Jurkat, Clone E6-1 (cell line): ENCODE data around the gene CEBPB.
"Not testable (repeated sequence)": the region's sequence is repeated elsewhere in the genome, so short reads cannot be mapped to it uniquely, and the experiment has no call there.

ENCODE experiments used
- DNase-seq: peaks from one replicate; pipeline ENCODE4 v3.0.0-alpha.2; 2011; ENCODE audit warnings: low read depth, low spot score
- H3K4me3 ChIP-seq: 2 replicates; pipeline ENCODE4 v1.5.1; 2011; ENCODE audit warnings: mild to moderate bottlenecking, low read length, control low read depth, moderate library complexity

The CEBPB gene

GRCh38 chr20:50165684-50166554, 24.7 kb upstream of the CEBPB start:
- no peak for DNase-seq
- no peak overlapping the region for H3K4me3 ChIP-seq

- no peak overlapping the region for H3K4me3 ChIP-seq
- DNase-seq = peak; percentile 62
These were observed 21.3 kb upstream of the CEBPB start for GRCh38 chr20:50169329-50169823.

DNA sequence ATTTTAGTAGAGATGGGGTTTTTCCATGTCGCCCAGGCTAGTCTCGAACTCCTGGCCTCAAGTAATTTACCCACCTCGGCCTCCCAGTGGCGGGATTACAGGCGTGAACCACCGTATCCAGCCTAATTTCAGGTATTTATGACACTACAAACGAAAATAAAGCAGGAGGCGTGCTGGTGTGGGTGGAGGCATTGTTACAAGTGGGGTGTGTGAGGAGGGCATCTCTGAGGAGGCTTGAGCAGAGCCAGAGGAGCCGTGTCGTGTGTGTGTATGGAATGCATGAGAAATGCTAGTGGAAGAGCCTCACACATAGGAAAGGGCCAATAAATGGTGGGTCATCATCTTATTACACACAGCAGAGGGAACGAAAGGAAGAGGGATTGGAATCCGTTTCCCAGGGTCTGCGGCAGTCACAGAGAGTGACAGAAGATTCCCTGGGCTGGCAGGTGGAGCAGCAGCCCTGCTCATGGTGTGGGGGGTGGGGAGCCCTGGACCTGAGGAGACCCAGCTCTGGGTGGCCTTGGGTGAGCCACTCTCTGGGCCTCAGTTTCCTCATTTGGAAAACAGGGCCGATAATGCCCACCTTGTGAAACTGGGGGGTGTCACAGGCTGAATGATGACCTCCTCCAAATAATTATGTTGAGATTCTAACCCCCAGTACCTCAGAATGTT, 19.9 kb upstream of the CEBPB start:
- H3K4me3 ChIP-seq = no peak overlapping the region
- no peak for DNase-seq

- no peak overlapping the region for H3K4me3 ChIP-seq
- DNase-seq = no peak
These were observed 18.1 kb upstream of the CEBPB start for GRCh38 chr20:50172347-50173013.

- H3K4me3 ChIP-seq = no peak overlapping the region
- DNase-seq = no peak
These were observed 16.2 kb upstream of the CEBPB start for GRCh38 chr20:50174456-50174855.

GRCh38 chr20:50175938-50176933, 14.4 kb upstream of the CEBPB start:
- no peak for DNase-seq
- H3K4me3 ChIP-seq = no peak overlapping the region

- DNase-seq, H3K4me3 ChIP-seq: not testable (repeated sequence)
These were observed 12.0 kb upstream of the CEBPB start for GRCh38 chr20:50178672-50179071.

GRCh38 chr20:50181344-50181743, 9.3 kb upstream of the CEBPB start:
- no peak for DNase-seq
- no peak overlapping the region for H3K4me3 ChIP-seq

DNA sequence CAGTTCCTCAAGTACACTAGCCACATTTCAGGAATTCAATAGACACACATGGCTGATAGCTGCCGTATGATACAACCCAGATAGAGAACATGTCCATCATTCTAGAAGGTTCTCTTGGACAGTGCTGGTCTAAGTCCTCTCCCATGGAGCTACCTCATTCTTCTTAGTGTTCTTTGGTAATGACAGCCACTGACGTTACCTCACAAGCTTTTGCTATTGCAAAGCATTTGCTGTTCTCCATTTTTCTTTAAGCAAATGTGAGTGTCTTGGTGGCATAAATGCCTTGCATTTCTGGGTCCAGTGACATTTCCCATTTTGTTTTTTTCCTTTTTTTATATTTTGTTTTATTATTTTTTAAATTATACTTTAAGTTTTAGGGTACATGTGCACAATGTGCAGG, 8.3 kb upstream of the CEBPB start:
- H3K4me3 ChIP-seq = no peak overlapping the region
- no peak for DNase-seq

GRCh38 chr20:50185426-50185825, 5.2 kb upstream of the CEBPB start:
- no peak for DNase-seq
- no peak overlapping the region for H3K4me3 ChIP-seq

GRCh38 chr20:50186151-50186885, 4.3 kb upstream of the CEBPB start:
- DNase-seq = peak; percentile 62
- no peak overlapping the region for H3K4me3 ChIP-seq

DNA sequence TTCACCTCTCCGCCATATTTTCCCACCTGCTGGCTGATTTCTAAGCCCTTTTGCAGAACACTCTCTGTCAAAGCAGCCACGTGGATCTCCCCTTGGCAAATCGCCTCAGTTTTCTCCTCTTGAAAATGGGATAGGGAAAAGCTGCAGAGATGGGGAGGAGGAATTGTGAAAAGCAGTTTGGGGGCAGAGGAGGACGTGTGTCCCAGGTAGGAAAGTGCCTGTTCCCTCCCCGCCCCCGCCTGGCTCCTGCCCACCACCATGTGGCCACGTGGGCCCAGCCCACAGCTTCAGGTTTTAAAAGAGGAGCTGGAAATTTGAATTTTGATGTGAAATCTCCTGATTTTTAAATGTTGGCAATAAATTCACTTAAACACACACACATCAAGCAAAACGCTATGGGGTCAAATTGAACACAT, 3.6 kb upstream of the CEBPB start:
- no peak overlapping the region for H3K4me3 ChIP-seq

GRCh38 chr20:50187403-50188051, 3.1 kb upstream of the CEBPB start:
- no peak for DNase-seq

More for the DNA sequence above, 3.6 kb upstream of the CEBPB start:
- DNase-seq = no peak

GRCh38 chr20:50188287-50188688, 2.3 kb upstream of the CEBPB start:
- no peak overlapping the region for H3K4me3 ChIP-seq
- DNase-seq = no peak

More at GRCh38 chr20:50187403-50188051, 3.1 kb upstream of the CEBPB start:
- H3K4me3 ChIP-seq = no peak overlapping the region

DNA sequence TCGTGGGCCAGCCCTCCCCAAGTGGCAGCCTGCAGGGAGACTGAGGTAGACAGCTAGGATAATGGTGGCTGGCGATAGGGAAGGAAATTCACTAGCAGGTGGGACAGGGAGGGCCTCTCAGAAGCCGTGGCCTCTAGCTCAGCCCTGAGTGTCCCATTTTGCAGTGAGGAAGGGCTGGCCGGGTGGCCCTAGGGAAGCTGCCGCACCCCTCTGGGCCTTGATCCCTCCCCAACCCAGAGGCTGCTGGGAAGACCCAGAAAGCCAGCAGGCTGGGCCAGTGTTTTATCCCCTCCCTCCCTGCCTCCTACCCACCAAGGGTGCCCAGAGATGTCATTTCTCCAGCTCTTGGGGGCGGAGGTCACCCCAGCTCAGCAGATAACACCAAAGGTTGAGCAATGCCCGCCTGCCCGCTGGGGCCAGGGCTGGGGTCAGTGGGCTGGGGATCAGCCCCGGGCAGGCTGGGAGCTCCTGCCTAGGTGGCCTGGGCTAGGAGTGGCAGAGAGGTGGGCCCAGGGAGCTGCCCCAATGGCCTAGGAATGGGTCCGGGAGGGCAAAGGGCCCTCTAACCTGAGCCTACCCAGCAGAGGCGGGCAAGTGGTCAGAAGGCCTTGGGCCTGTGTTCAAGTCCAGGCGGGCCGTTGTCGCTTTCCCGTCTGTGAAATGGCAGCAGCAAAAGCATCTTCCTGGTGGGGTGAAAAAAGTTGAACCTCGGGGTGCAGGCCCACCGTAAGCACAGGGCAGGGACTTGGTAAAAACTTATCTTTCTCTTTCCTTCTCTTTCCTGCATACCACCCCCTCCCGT, 1.6 kb upstream of the CEBPB start:
- DNase-seq = no peak
- no peak overlapping the region for H3K4me3 ChIP-seq

DNA sequence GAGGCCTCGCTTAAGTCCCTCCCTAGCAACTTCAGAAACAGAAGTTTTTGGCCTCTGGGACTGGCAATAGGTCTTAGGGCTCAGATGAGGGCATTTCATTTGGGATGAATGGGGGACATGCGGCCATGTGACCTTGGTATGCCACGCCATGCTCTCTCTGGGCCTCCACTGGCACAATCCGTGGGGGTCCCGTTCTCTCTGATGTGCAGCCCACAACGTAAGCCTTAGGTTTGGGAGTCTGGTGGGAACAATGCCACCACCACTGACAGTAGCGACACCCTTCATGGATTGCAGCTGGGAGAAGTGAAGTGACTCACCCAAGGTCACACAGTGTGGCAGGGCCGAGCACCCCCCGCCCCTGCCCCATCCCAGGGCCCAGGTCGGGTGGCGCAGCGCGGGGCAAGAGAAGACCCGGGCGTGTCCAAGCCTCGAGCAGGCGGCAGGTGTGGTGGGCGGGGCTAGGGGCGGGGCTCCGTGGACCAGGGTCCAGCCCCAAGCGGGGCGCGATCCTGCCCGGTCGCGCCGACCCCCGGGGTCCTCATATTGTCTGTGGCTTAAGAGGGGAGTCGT, 864 bp upstream of the CEBPB start:
- peak overlapping the region; percentile 3 for H3K4me3 ChIP-seq
- no peak for DNase-seq
